ENCODE measurements around the gene MS4A6A. TPM values are rescaled to one million over a fixed set of nuclear protein-coding genes. Genes with fewer than 3 reads are reported as not detected.
A peak's percentile ranks its signal among the peaks of the same experiment; 100 is the strongest.

The MS4A6A gene
- 0.35 TPM in 1 of 2 replicates, not detected in the other for total RNA-seq (2011; cell fraction: chromatin; rRNA removed; ENCODE audit: low replicate concordance)
- 0.33 and 0.53 TPM in 2 replicates for total RNA-seq (2011; cell fraction: nucleolus; rRNA removed)
- not detected in 2 replicates for total RNA-seq (2011; cell fraction: nucleoplasm; rRNA removed)
- 1.7 and 2.0 TPM in 2 replicates for total RNA-seq (2014; rRNA removed)
- 3.3 and 3.4 TPM in 2 replicates for total RNA-seq (2014; rRNA removed; fragmentation: Illumina TruSeq; extraction: Trizol)
- 9.1 and 9.5 TPM in 2 replicates for total RNA-seq (2015; rRNA removed; fragmentation: Illumina TruSeq; extraction: Trizol)
- 1.7 and 3.4 TPM in 2 replicates for total RNA-seq (2021)
- polyA plus RNA-seq (2011; rRNA removed) = 0.57 and 25.1 TPM in 2 replicates
- 0.06 and 11.1 TPM in 2 replicates for polyA plus RNA-seq (2011; cell fraction: cytosol; rRNA removed)
- polyA plus RNA-seq (2011; cell fraction: nucleus; rRNA removed) = 0.13 and 26.4 TPM in 2 replicates
- polyA plus RNA-seq (2012) = 1.9 and 7.6 TPM in 2 replicates
- 4.3 and 5.6 TPM in 2 replicates for polyA plus RNA-seq (2014; fragmentation: Illumina TruSeq; extraction: Trizol)
- 1 to 10 TPM; 5.5 to 5.8 TPM for polyA plus RNA-seq (2014; fragmentation: Nextera tagmentation; extraction: Ambion mirVana)
- 4.2 and 4.7 TPM in 2 replicates for polyA plus RNA-seq (2014; rRNA removed)
- 12.9 TPM in 1 of 2 replicates, not detected in the other for polyA minus RNA-seq (2011; rRNA and poly(A)+ RNA removed)
- polyA minus RNA-seq (2011; cell fraction: cytosol; rRNA and poly(A)+ RNA removed) = 5.4 TPM in 1 of 2 replicates, not detected in the other
- 16.8 TPM in 1 of 2 replicates, not detected in the other for polyA minus RNA-seq (2011; cell fraction: nucleus; rRNA and poly(A)+ RNA removed)
- Bru-seq, nascent RNA = percentile 29 among the genes with signal in this experiment
- percentile 32 among the genes with signal in this experiment for BruChase-seq, experiment 1, labeled RNA remaining after a 2-hour chase
- percentile 34 among the genes with signal in this experiment for BruChase-seq, experiment 2, labeled RNA remaining after a 6-hour chase
- long read RNA-seq, experiment 1 = 0 reads
- long read RNA-seq, experiment 2, partial matches to known transcripts = 1 of 3 reads
- long read RNA-seq, experiment 2, other reads (novel, unspliced or antisense) = 1 of 3 reads
- long read RNA-seq, experiment 3 = 0 reads

GRCh38 chr11:60182541-60183330 is at the start of gene MS4A6A:
Gene MS4A6A (minus strand): TSS chr11:60183083. CDS start chr11:60181727, 1,356 bp downstream.
- intact Hi-C loops (cut with micrococcal nuclease) = no loop called here
- Histone ChIP-seq H3K4me1 (replicated peaks in 1 of 2; ENCODE audit: control insufficient read depth in 2 of 2, insufficient read depth in 2 of 2, low read length in 2 of 2) (peaks cover 3 to 23% of the 10 kb centered on the region in 2 experiments; a peak in 2 of 5 replicates), H2AFZ (ENCODE audit: low read depth, low read length) (peak within 1 kb of the TSS; percentile 82), H3K27me3 (ENCODE audit: control insufficient read depth in 2 of 2, insufficient read depth in 2 of 2, low read length in 2 of 2) (no peaks in the 10 kb centered on the region), H4K20me1 (replicated peaks; ENCODE audit: control insufficient read depth, insufficient read depth, low read length) (no peaks in the 10 kb centered on the region), H3K4me3 (no peak within 1 kb of the TSS), H3K36me3 (ENCODE audit: control insufficient read depth, insufficient read depth, low read length) (no peaks in the 10 kb centered on the region), H3K9me3 (replicated peaks; ENCODE audit: control insufficient read depth, insufficient read depth, low read depth, low read length) (peaks cover 3% of the 10 kb centered on the region; the same call in 1 of the 2 replicates), H3K9me1 (ENCODE audit: control insufficient read depth, insufficient read depth, low read length) (no peaks in the 10 kb centered on the region), H3K9ac (ENCODE audit: insufficient read depth in 1 of 2, low read depth in 2 of 2, low read length in 2 of 2) (no peak within 1 kb of the TSS), H3K27ac (ENCODE audit: extremely low read depth, low read depth, low read length) (no peak within 1 kb of the TSS; the same call in 2 of the 3 replicates), H3K4me2 (ENCODE audit: insufficient read depth, low read length) (no peak within 1 kb of the TSS), H3K79me2 (ENCODE audit: control insufficient read depth, insufficient read depth, low read length) (no peaks in the 10 kb centered on the region)
- in situ Hi-C loops (cut with MboI) = no loop called here
- DNase-seq (ENCODE audit: extremely low read depth in 1 of 4, low spot score in 3 of 4) = no peak
- no TSS peak for BruUV-seq (replicated peaks)
- WGBS (ENCODE audit: insufficient coverage, low coverage, missing lambda C conversion rate) = 60% methylated on average over 10 of the region's 10 CpGs
- POLR2A ChIA-PET = no interaction called here
- no peak for ATAC-seq
- no peak for TF ChIP-seq E2F8 (IDR thresholded peaks at IDR 0.05; ENCODE audit: low read depth, partially characterized antibody)
- peak; percentile 21; the same call in 1 of the 2 replicates for TF ChIP-seq SPI1 (IDR thresholded peaks at IDR 0.05; ENCODE audit: borderline replicate concordance, low read depth, low read length)
- no peak for FAIRE-seq
- CTCF ChIA-PET (ENCODE audit: low intra/inter-chr PET ratio) = no interaction called here

Data from K562 (cell line).